ENCODE measurements around the gene ZNF423. TPM values are rescaled to one million over a fixed set of nuclear protein-coding genes. Genes with fewer than 3 reads are reported as not detected.

Gene ZNF423
- total and polyA plus RNA-seq, 9 of the 15 experiments (the other 6 are each of a cell fraction or from before 2014, with no cell fraction given), result not detected

GRCh38 chr16:49786926-49787557 is 68.9 kb downstream of the ZNF423 start (continued):
- no peak for TF ChIP-seq THAP12 (CRISPR knock-in tag; IDR thresholded peaks at IDR 0.05)
- TF ChIP-seq TARDBP (IDR thresholded peaks at IDR 0.05), result no peak
- no peak for TF ChIP-seq ZNF592 (IDR thresholded peaks at IDR 0.05)
- no peak for TF ChIP-seq GTF2E2 (tag; IDR thresholded peaks at IDR 0.05)
